HTERT RPE-1 (cell line): ENCODE measurements around the gene PFKL.

ENCODE experiments used
- in situ Hi-C: fragments of 300-500 bp; cut with MboI; formaldehyde crosslinking; loops from 4 replicates; pipeline ENCODE4 v1.14.3; 2020; ENCODE audit warnings: low sequenced_read_pairs

Gene PFKL

GRCh38 chr21:44310628-44311507, 11.0 kb downstream of the PFKL start:
- in situ Hi-C loops = no loop called here

GRCh38 chr21:44312089-44312488, 12.2 kb downstream of the PFKL start:
- in situ Hi-C loops = no loop called here

GRCh38 chr21:44312716-44313115, 12.9 kb downstream of the PFKL start:
- in situ Hi-C loops = no loop called here

- in situ Hi-C loops = no loop called here
These were observed 13.6 kb downstream of the PFKL start for GRCh38 chr21:44313451-44313850.

GRCh38 chr21:44314128-44314527, 14.3 kb downstream of the PFKL start:
- in situ Hi-C loops = no loop called here

GRCh38 chr21:44314561-44314960, 14.7 kb downstream of the PFKL start:
- in situ Hi-C loops = no loop called here

GRCh38 chr21:44315691-44316203, 15.9 kb downstream of the PFKL start:
- in situ Hi-C loops = no loop called here

- in situ Hi-C loops = no loop called here
These were observed 16.5 kb downstream of the PFKL start for GRCh38 chr21:44316277-44316900.

GRCh38 chr21:44317241-44317782, 17.5 kb downstream of the PFKL start:
- in situ Hi-C loops = no loop called here

- in situ Hi-C loops = no loop called here
These were observed 18.0 kb downstream of the PFKL start for GRCh38 chr21:44317871-44318270.

- in situ Hi-C loops = no loop called here
These were observed 18.8 kb downstream of the PFKL start for GRCh38 chr21:44318489-44319285.

GRCh38 chr21:44319407-44320065, 19.7 kb downstream of the PFKL start:
- in situ Hi-C loops = no loop called here

GRCh38 chr21:44320847-44321246, 21.0 kb downstream of the PFKL start:
- in situ Hi-C loops = no loop called here

- in situ Hi-C loops = no loop called here
These were observed 22.1 kb downstream of the PFKL start for GRCh38 chr21:44321846-44322450.

GRCh38 chr21:44322621-44323325, 22.9 kb downstream of the PFKL start:
- in situ Hi-C loops = no loop called here

GRCh38 chr21:44323591-44323990, 23.7 kb downstream of the PFKL start:
- in situ Hi-C loops = no loop called here

- in situ Hi-C loops = no loop called here
These were observed 24.4 kb downstream of the PFKL start for GRCh38 chr21:44324106-44324853.

GRCh38 chr21:44324854-44325107, 24.9 kb downstream of the PFKL start:
- in situ Hi-C loops = no loop called here
